ENCODE results near the gene SURF1.
"Not testable (repeated sequence)": the region's sequence is repeated elsewhere in the genome, so short reads cannot be mapped to it uniquely, and the experiment has no call there.

Gene SURF1, protein sequence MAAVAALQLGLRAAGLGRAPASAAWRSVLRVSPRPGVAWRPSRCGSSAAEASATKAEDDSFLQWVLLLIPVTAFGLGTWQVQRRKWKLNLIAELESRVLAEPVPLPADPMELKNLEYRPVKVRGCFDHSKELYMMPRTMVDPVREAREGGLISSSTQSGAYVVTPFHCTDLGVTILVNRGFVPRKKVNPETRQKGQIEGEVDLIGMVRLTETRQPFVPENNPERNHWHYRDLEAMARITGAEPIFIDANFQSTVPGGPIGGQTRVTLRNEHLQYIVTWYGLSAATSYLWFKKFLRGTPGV

DNA sequence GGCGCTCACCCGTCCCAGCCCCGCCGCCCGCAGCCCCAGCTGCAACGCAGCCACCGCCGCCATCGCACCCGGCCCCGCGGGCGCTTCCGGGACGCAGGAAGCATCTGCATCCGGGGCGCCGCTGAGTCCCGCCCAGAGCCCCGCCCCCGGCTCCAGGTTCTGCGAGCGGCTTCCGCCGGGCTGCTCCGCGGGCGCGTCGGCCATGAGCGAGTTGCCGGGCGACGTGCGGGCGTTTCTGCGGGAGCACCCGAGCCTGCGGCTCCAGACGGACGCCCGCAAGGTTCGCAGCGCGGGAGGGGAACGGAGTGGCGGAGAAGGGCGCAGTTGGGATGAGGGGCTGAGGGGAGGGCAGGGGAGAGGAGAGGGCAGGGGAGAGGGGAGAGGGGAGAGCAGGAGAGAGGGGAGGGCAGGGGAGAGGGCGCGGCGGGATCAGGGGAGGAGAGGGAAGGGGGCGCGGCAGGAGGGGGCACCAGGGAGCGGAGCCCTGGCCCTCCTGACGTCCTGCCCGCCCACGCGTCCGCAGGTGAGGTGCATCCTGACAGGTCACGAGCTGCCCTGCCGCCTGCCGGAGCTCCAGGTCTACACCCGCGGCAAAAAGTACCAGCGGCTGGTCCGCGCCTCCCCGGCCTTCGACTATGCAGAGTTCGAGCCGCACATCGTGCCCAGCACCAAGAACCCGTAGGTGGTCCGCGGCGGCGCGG, at the start of gene SURF1, which contains the start of gene SURF2:
Gene SURF1, minus strand, starts transcription at position 97 of the 701 bp plus-strand sequence. Its CDS starts 34 bp downstream, at position 63.
Gene SURF2, plus strand, starts transcription at position 160 of the 701 bp plus-strand sequence. Its CDS starts 43 bp downstream, at position 203.
- peak; percentile 90 to 91 for DNase-seq (ENCODE audit: low read depth in 2 of 2)

DNA sequence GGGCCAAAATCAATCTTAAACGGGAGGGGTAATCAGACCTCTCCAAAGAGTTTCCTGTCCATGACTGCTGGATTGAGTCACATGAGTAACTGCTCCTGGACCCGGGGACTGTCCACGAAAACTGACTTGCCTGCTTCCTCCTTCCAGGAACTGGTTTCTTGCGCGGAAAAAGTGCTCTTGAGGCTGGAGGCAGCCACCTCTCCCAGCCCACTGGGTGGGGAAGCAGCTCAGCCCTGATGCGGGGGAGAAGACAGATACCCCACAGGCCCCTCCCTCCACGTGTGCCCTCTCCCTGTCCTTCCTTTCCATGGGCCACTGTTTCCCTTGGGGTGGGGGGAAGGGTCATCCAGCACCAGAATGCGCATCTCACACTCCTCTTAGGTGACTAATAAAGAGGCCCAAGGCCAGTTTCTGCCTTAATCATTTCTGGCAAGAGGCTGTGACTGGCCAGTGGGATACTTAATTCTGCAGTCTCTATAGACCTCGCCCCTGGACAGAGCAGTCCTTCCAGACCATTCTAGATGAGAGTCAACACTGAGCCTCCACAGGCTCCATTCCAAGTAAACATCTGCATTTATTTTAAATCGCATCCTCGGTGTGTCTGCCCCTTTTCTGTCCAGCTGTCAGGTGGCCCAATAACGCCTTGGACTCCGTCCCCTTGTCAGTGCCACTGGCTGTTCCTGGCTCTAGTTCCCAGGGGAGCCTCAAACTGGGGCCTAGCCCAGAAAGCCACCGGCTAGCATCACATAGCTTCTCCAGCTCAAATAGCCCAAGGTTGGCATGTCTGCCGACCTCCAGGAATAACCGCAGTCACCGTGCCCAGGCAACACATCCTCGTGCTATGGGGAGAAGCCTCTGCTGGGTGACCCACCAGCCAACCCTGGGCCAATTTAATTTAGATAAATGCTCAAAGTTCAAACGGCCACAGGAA, 49.5 kb upstream of the SURF1 start:
- DNase-seq (ENCODE audit: low read depth in 2 of 2): no peak

DNA sequence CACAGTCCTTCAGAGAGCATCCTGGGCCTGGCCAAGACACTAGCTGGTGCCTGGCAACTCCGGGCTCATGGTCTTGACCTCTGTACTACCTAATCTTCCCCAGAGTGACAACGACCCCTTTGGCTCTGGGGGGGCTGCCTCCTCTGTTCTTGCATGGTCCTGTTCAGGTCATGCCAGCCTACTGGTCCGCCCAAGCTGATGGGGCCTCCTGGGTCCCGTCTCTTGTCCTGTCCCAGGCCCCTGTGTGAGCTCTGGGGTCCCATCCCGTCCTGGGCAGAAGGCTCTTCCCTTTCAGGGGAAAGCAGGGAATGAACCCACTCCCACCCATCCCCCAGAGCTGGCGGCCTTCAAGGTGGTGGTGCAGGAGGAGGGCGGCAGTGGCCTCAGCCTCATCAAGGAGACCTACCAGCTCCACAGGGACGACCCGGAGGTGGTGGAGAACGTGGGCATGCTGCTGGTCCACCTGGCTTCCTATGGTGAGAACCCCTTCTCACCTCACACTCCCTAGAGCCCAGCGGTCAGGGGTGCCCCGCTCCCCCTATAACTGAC, 48.2 kb upstream of the SURF1 start:
- no peak for DNase-seq (ENCODE audit: low read depth in 2 of 2)

DNA sequence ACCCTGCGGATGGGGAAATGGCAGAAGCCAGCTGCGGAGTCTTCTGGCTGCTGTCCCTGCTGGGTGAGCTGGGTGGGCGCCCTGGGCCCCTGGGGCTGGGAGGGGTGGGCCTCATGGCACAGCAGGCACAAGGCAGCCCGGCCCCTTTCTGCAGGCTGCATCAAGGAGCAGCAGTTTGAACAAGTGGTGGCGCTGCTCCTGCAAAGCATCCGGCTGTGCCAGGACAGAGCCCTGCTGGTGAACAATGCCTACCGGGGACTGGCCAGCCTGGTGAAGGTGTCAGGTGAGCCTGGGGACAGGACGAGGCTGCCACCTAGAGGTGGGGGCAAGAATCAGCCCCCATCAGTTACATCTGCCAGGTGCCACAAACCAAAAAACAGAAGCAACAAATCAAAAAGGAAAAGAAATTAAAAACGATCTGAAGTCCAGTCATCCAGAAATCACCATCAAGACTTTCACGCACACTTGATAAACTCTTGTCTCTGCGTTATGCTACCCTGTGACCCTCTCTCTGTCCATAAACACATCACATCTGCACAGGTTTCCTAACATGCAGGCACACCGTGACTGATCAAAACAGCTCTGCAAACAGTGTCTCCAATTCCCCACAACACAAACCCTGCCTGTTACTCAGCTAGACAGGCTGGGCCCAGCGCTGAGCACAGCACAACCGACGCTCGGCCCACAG, 47.6 kb upstream of the SURF1 start:
- peak; percentile 40 to 46 for DNase-seq (ENCODE audit: low read depth in 2 of 2)

DNA sequence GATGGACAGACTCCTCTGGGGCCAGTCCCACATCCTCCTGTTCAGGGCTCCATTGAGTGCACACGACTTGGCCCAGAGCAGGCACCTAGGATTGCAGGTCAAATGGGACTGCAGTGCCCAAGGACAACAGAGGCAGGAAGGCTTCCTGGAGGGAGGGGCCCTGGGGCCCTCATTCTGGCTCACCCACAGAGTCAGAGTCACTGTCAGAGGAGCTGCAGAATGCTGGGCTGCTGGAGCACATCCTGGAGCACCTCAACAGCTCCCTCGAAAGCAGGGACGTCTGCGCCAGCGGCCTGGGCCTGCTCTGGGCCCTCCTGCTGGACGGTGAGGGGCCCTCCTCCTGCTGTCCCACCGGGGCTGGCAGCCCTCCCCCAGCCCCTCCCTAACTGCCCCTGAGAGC, 46.4 kb upstream of the SURF1 start:
- DNase-seq (ENCODE audit: low read depth in 2 of 2): no peak

DNA sequence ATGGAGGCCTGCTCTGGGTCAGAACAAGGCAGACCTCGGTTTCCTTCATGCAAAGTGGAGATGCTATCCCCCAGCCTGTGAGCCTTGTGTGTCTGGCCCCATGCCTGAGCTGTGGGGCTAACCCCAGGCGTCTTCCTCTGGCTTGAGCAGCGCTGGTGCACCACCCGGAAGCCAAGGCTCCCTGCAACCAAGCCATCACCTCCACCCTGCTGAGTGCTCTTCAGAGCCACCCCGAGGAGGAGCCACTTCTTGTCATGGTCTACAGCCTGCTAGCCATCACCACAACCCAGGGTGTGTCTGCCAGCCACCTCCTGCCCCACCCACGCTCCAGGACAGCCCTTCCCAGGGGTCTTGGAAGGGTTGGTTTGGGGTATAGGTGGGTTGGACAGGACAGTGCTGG, 45.3 kb upstream of the SURF1 start:
- DNase-seq (ENCODE audit: low read depth in 2 of 2): no peak

DNA sequence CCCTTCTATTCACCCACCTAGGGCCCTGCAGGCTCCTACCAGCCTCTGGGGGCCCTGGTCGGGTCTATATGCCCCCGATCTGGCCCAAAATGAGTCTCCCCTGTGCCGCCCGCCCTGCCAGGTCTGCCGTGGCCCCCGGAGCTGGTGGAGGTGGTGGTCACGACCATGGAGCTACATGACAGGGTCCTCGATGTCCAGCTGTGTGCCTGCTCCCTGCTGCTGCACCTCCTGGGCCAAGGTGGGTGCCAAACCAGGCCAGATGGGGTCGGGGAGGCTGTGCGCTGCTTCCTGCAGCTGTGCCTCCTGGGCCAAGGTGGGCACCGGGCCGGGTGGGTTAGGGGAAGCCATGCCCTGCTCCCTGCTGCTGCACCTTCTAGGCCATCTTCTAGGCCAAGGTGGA, 44.0 kb upstream of the SURF1 start:
- no peak for DNase-seq (ENCODE audit: low read depth in 2 of 2)

DNA sequence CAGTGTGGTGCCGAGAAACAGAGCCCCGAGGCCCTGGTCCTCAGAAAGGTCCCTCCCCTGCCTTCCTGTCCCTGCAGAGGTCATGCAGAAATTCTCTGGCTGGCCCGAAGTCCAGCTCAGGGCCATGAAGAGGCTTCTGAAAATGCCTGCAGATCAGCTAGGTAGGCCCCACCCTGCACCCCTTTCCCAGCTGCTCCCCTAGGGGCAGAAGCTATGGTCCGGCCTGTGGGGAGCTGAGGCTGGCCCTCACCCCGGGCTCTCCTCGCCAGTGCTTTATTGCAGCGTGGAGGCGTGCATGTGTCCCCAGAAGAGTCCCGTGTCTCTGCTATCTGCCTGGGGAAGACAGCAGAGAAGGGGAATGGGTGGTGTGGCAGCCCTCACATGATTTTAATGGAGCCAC, 41.6 kb upstream of the SURF1 start:
- no peak for DNase-seq (ENCODE audit: low read depth in 2 of 2)

DNA sequence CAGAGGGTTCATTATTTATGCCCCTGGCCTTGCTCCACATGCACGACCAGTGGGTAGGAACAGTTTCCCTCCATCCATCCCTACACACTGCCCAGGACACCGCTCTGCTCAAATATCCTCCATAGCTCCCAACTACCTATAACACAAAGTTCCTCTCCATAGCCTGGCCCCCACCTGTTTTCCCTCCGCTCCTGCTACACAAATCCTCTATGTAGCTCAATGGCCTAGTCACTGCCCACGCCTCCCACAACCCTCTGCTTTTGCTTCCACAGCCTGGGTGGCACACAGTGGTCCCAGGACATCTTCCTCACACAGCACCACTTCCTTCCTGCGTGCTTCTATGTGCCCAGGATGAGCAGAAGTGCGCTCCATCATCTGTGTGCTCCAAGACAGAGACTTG, 41.1 kb upstream of the SURF1 start:
- DNase-seq (ENCODE audit: low read depth in 2 of 2): no peak

DNA sequence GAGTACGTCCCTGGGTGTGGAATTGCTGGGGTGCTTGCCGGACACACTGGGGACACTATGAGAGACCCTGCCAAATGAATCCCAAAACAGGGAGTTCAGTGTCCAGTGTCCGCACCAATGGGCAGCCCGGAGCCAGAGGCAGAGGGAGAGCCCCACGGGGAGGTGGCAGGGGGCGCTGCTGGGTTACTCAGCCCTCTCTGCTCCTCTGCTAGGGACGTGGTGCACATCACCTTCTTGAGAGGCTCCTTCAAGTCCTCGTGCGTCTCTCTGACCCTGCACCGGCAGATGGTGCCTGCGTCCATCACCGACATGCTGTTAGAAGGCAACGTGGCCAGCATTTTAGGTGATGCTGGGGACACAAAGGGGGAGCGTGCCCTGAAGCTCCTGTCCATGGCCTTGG, 40.7 kb upstream of the SURF1 start:
- no peak for DNase-seq (ENCODE audit: low read depth in 2 of 2)

DNA sequence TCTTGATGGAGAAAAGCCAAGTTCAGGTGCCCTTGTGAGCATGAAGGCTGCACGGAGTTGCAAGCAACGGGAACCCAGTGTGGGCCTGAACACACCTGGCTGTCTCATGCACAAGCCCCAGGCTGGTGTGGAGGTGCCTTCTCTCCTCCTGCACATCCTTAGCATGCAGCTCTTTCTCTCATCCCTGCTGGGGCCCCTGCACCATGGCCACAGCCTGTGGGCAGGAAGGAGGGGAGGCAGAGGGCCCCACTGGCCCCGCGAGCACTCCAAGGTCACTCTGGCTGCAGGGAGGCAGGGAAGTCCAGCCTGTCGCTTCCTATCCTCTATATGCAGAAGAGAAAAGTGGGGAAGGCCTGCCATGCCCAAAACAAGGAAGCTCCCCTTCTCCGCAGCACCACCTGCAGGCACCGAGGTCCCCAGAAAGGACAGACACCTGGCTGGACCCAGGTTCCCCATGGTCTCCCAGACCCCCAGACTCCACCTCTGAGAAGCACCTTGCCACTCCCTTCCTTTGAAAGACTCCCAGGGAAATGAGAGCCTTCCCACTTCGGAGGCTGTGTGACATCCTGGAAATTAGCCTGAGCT, 38.5 kb upstream of the SURF1 start:
- DNase-seq (ENCODE audit: low read depth in 2 of 2): no peak

DNA sequence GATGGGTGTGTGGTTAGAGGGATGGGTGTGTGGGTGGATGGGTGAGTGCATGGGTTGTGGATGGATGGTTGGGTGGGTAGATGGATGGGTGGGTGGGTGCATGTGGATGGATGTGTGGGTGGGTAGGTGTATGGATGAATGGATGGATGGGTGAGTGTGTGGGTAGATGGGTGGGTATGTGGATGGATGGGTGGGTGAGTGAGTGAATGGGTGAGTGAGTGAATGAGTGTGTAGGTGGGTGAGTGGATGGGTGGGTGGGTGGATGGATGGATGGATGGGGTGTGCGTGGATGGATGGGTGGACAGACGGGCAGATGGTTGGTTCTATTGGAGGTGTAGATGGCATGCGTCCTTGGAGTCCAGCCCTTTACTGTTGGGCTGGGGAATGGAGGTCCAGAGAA, 37.1 kb upstream of the SURF1 start:
- DNase-seq (ENCODE audit: low read depth in 2 of 2): no peak

DNA sequence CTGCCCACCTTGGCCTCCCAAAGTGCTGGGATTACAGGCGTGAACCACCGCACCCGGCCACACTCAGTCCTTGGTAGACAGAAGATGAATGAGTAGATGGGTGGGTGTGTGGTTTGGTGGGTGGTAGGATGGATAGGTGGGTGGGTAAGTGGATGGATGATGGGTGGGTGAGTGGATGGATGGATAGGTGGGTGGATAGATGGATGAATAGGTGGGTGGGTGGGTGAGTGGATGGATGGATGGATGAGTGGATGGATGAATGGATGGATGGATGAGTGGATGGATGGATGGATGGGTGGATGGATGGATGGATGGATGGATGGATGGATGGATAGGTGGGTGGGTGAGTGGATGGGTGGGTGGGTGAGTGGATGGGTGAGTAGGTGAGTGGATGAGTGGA, 36.0 kb upstream of the SURF1 start:
- DNase-seq (ENCODE audit: low read depth in 2 of 2): not testable (repeated sequence)

DNA sequence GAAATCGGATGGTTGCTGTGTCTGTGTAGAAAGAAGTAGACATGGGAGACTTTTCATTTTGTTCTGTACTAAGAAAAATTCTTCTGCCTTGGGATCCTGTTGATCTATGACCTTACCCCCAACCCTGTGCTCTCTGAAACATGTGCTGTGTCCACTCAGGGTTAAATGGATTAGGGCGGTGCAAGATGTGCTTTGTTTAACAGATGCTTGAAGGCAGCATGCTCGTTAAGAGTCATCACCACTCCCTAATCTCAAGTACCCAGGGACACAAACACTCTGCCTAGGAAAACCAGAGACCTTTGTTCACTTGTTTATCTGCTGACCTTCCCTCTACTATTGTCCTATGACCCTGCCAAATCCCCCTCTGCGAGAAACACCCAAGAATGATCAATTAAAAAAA, 35.2 kb upstream of the SURF1 start:
- DNase-seq (ENCODE audit: low read depth in 2 of 2): not testable (repeated sequence)

DNA sequence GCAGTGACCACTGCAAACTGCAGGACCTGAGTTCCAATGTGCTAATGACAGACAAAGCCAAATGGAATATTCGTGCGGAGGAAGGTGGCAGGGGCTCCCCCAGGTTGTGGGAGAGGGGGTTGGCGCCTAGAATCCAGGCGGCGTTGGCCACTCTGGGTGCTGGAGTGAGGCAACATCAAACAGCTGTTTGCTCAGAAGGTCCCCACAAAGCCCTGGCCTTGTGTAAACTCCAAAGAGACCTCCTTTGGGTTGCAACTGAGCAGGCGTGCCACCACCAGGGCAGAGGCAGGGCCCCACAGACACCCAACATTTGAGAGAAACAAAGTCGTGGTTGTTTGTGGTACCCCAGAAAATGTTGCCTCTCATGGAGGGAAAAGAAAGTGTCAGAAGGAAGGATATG, 34.4 kb upstream of the SURF1 start:
- DNase-seq (ENCODE audit: low read depth in 2 of 2): no peak

DNA sequence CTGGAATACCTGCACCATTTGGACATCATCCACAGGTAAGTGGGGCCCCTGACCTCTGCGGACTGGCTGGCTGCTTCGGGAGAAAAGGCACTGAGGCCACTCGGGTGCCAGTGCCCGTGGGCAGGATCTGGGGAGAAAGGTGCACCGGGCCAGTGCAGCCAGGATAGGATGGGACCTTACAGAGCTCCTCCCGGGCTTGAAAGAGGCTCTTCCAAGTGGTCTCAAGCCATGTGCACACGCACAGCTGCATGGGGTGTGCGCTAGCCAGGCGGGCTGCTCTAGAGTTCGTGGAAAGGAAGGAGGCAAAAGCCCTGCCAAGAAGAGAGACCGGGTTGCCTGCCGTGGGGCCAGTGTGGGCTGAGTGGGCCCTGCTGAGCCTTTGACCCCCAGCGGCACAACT, 33.3 kb upstream of the SURF1 start:
- no peak for DNase-seq (ENCODE audit: low read depth in 2 of 2)

DNA sequence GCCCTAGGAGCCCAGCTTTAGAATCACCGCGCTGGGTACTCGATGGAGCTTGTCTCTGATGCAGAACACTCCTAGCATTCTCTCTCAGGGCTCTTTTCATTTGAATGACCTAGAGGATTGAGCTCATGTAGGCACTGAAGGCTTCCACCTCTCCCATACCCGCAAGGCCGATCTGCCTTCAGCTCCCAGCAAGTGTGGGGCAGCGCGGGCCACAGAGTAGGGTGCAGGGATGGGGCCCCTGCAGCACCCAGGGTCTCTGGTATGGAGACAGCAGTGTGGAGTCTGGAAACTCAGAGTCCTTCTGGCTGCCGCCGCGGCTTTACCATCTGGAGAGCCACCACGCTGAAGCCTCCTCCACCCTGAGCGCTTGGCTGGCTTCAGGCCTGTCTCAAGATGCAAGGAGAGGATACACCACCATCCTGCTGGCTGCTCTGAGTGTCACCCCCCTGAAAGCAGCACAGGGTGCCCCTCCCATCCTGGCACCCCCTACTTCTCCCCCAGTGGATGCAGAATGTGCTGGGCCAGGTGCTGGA, 32.8 kb upstream of the SURF1 start:
- no peak for DNase-seq (ENCODE audit: low read depth in 2 of 2)

DNA sequence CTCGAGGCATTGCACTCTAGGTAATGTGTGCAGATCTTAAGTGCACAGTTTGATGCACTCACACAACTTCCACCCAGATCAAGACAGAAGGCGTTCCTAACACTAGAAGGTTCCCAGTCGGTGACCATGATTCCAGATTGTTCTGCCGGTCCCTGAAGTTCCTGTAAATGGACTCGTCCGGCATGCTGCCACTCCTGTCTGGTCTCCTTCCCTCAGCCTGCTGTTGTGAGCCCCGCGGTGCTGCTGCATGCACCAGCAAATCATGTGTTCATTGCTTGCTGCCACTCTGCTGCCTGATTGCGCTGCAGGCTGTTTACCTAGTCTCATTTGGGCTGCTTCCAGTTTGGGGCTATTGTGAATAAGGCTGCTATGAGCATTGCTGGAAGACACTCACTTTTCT, 31.4 kb upstream of the SURF1 start:
- DNase-seq (ENCODE audit: low read depth in 2 of 2): no peak

DNA sequence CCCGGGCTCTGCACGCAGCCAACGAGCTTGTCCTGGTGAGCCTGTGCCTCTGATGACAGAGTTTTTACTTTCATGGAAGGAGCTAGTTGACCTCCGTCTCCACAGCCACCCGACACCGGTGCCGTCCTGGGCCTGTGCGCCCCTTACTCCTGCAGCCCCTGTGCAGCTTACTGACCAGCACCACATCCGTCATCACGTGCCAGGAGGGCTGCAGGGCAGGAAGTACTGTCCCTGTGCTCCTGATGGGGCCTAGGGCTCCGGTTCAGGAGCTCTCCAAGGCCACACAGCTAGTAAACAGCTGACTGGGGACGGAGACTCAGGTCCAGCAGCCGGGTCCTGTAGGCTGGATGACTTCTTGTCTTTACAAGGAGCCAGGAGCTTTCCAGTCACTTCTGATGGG, 30.1 kb upstream of the SURF1 start:
- DNase-seq (ENCODE audit: low read depth in 2 of 2): no peak

DNA sequence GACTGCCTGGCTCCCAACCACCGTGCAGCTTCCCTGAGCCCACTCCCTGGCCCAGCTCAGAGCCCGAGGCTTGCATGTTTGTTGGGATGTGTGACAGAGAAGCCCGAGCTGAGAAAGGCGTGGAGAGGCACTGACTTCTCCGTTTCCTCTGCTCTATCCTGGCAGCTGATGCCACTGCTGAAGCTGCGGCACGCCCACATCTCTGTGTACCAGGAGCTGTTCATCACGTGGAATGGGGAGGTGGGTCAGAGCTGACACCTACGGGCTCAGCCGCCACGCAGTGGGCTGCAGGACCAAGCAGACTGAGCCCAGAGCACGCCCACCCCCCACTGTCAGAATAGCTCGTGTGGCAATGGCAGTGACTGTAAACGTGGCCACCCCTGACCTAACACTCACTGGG, 29.2 kb upstream of the SURF1 start:
- DNase-seq (ENCODE audit: low read depth in 2 of 2): no peak

All from stimulated activated CD4-positive, alpha-beta T cell treated with anti-CD3 and anti-CD28 coated beads, Interleukin-4, amount 100 ng/mL, for 48 hours (primary cell).